ENCODE data around the gene SEC61A2. TPM values are rescaled to one million over a fixed set of nuclear protein-coding genes. Genes with fewer than 3 reads are reported as not detected.

The SEC61A2 gene
- total RNA-seq, 1 donor from 2014 or later, result 14.3 TPM

DNA sequence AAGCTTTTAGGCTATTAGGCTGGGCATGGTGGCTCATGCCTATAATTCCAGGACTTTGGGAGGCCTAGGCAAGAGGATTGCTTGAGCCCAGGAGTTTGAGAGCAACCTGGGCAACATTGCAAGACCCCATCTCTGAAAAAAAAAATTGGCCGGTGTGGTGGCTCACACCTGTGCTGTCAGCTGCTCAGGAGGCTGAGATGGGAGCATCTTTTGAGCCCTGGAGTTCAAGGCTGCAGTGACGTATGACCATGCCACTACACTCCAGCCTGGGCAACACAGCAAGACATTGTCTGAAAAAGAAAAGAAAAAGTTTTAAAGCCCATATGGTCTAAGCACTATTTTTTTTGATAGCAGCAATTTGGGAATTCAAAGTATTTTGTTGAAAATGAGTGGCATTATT is 15.8 kb upstream of the SEC61A2 start:
- no peak overlapping the region for H3K4me3 Mint-ChIP-seq (ENCODE audit: unreplicated experiment)
- Histone ChIP-seq H3K4me2 (ENCODE audit: low read length) (no peak overlapping the region), H4K20me1 (ENCODE audit: insufficient read depth, low read length) (no peaks in the 10 kb centered on the region), H2AFZ (ENCODE audit: low read depth, low read length) (no peak overlapping the region), H3K9me3 (ENCODE audit: insufficient read depth, low read depth, low read length) (no peaks in the 10 kb centered on the region), H3K79me2 (ENCODE audit: insufficient read depth, low read length) (no peaks in the 10 kb centered on the region), H3K4me3 (ENCODE audit: insufficient read depth, low read depth, low read length) (no peak overlapping the region), H3K4me1 (ENCODE audit: insufficient read depth, low read length) (no peaks in the 10 kb centered on the region), H3K9ac (ENCODE audit: low read length) (no peak overlapping the region), H3K36me3 (ENCODE audit: insufficient read depth, low read length) (peaks cover 4% of the 10 kb centered on the region), H3K27me3 (ENCODE audit: insufficient read depth, low read length) (no peaks in the 10 kb centered on the region), H3K27ac (ENCODE audit: low read depth, low read length) (no peak overlapping the region)
- DNase-seq (ENCODE audit: low read depth) (no peak), FAIRE-seq (no peak)
- H3K27me3 Mint-ChIP-seq (ENCODE audit: low read depth, unreplicated experiment), result no peaks in the 10 kb centered on the region
- TF ChIP-seq, protein P1, sequence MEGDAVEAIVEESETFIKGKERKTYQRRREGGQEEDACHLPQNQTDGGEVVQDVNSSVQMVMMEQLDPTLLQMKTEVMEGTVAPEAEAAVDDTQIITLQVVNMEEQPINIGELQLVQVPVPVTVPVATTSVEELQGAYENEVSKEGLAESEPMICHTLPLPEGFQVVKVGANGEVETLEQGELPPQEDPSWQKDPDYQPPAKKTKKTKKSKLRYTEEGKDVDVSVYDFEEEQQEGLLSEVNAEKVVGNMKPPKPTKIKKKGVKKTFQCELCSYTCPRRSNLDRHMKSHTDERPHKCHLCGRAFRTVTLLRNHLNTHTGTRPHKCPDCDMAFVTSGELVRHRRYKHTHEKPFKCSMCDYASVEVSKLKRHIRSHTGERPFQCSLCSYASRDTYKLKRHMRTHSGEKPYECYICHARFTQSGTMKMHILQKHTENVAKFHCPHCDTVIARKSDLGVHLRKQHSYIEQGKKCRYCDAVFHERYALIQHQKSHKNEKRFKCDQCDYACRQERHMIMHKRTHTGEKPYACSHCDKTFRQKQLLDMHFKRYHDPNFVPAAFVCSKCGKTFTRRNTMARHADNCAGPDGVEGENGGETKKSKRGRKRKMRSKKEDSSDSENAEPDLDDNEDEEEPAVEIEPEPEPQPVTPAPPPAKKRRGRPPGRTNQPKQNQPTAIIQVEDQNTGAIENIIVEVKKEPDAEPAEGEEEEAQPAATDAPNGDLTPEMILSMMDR (IDR thresholded peaks at IDR 0.05; ENCODE audit: insufficient read depth, low read depth, low read length), result no peak
- TF ChIP-seq EZH2 (IDR thresholded peaks at IDR 0.05; ENCODE audit: insufficient read depth, low read length), result no peak
- H3K4me1 Mint-ChIP-seq (ENCODE audit: low read depth, unreplicated experiment), result no peaks in the 10 kb centered on the region
- H3K36me3 Mint-ChIP-seq (ENCODE audit: low read depth, unreplicated experiment), result peaks cover 17% of the 10 kb centered on the region
- H3K9me3 Mint-ChIP-seq (ENCODE audit: unreplicated experiment), result no peaks in the 10 kb centered on the region
- no peak overlapping the region for H3K27ac Mint-ChIP-seq (ENCODE audit: unreplicated experiment)

DNA sequence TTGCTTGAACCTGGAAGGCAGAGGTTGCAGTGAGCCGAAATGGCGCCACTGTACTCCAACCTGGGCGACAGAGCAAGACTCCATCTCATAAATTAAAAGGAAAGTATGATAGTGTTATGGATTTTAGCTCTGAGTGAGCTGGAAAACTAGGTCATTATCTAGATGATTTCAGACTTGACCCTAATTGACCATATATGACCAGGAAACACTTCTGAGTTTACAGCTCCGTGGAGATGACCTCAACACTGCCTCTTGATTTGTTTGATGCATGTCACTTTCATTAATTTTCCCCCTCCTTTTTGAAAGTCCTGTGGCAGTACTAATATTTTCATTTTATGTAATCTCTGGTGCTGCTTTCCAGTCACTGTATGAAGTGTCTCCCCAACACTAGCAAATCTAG is 7.8 kb upstream of the SEC61A2 start:
- no peaks in the 10 kb centered on the region for H3K9me3 Mint-ChIP-seq (ENCODE audit: unreplicated experiment)
- no peak overlapping the region for H3K27ac Mint-ChIP-seq (ENCODE audit: unreplicated experiment)
- no peaks in the 10 kb centered on the region for H3K4me1 Mint-ChIP-seq (ENCODE audit: low read depth, unreplicated experiment)
- H3K4me3 Mint-ChIP-seq (ENCODE audit: unreplicated experiment), result no peak overlapping the region
- no peak overlapping the region for H3K9ac ChIP-seq (ENCODE audit: low read length)
- TF ChIP-seq EZH2 (IDR thresholded peaks at IDR 0.05; ENCODE audit: insufficient read depth, low read length), result no peak
- TF ChIP-seq, protein P1 (IDR thresholded peaks at IDR 0.05; ENCODE audit: insufficient read depth, low read depth, low read length), result no peak
- no peak overlapping the region for H2AFZ ChIP-seq (ENCODE audit: low read depth, low read length)
- H3K36me3 Mint-ChIP-seq (ENCODE audit: low read depth, unreplicated experiment), result peaks cover 27% of the 10 kb centered on the region
- H3K36me3 ChIP-seq (ENCODE audit: insufficient read depth, low read length), result peaks cover 6% of the 10 kb centered on the region
- no peak overlapping the region for H3K4me3 ChIP-seq (ENCODE audit: insufficient read depth, low read depth, low read length)
- no peaks in the 10 kb centered on the region for H4K20me1 ChIP-seq (ENCODE audit: insufficient read depth, low read length)
- H3K4me2 ChIP-seq (ENCODE audit: low read length), result no peak overlapping the region
- no peaks in the 10 kb centered on the region for H3K27me3 ChIP-seq (ENCODE audit: insufficient read depth, low read length)
- no peak overlapping the region for H3K27ac ChIP-seq (ENCODE audit: low read depth, low read length)
- H3K9me3 ChIP-seq (ENCODE audit: insufficient read depth, low read depth, low read length), result no peaks in the 10 kb centered on the region
- DNase-seq (ENCODE audit: low read depth) (no peak), FAIRE-seq (no peak)
- no peaks in the 10 kb centered on the region for H3K4me1 ChIP-seq (ENCODE audit: insufficient read depth, low read length)
- no peaks in the 10 kb centered on the region for H3K79me2 ChIP-seq (ENCODE audit: insufficient read depth, low read length)
- no peaks in the 10 kb centered on the region for H3K27me3 Mint-ChIP-seq (ENCODE audit: low read depth, unreplicated experiment)

DNA sequence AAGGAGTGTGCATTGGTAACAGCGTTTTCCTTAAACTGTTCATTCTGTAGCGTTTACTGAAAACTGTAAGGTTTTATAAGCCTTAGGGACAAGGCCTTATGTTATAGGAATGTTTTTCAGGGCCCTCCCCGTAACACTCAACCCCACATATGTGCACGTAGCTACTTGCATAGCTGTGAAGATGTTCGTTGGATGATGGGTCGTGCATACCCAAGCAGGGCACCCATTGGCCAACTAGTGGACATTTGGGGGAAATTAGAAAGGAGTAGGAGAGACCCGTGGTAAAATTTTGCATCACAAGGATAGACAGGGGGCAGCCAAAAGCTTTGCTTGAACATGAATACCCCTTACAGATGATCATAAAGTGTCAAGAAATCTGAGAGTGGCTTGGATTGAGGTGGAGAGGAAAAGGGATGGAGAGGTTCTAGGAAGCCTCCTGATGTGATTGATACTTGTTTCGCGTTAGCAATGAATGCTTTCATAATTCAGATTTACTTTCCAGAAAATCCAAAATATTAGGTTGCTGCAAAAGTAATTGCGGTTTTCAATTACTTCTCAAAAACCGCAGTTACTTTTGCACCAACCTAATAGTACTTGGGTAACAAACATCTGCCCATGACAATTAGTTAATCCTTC is 878 bp downstream of the SEC61A2 start:
- Histone ChIP-seq H3K4me3 (ENCODE audit: insufficient read depth, low read depth, low read length) (peak overlapping the region; percentile 94), H4K20me1 (ENCODE audit: insufficient read depth, low read length) (peaks cover 12% of the 10 kb centered on the region), H3K9me3 (ENCODE audit: insufficient read depth, low read depth, low read length) (no peaks in the 10 kb centered on the region), H3K4me1 (ENCODE audit: insufficient read depth, low read length) (peaks cover 7% of the 10 kb centered on the region), H3K27me3 (ENCODE audit: insufficient read depth, low read length) (no peaks in the 10 kb centered on the region), H2AFZ (ENCODE audit: low read depth, low read length) (peak overlapping the region; percentile 94), H3K9ac (ENCODE audit: low read length) (peak overlapping the region; percentile 89), H3K4me2 (ENCODE audit: low read length) (peak overlapping the region; percentile 95), H3K79me2 (ENCODE audit: insufficient read depth, low read length) (peaks cover 19% of the 10 kb centered on the region), H3K36me3 (ENCODE audit: insufficient read depth, low read length) (no peaks in the 10 kb centered on the region), H3K27ac (ENCODE audit: low read depth, low read length) (peak overlapping the region; percentile 79)
- peaks cover 1% of the 10 kb centered on the region for H3K36me3 Mint-ChIP-seq (ENCODE audit: low read depth, unreplicated experiment)
- no peak for FAIRE-seq
- TF ChIP-seq, protein P1 (IDR thresholded peaks at IDR 0.05; ENCODE audit: insufficient read depth, low read depth, low read length), result peak; percentile 71
- no peak for TF ChIP-seq EZH2 (IDR thresholded peaks at IDR 0.05; ENCODE audit: insufficient read depth, low read length)
- H3K4me3 Mint-ChIP-seq (ENCODE audit: unreplicated experiment), result peak overlapping the region; percentile 89
- no peaks in the 10 kb centered on the region for H3K27me3 Mint-ChIP-seq (ENCODE audit: low read depth, unreplicated experiment)
- peaks cover 3% of the 10 kb centered on the region for H3K4me1 Mint-ChIP-seq (ENCODE audit: low read depth, unreplicated experiment)
- H3K27ac Mint-ChIP-seq (ENCODE audit: unreplicated experiment), result peak overlapping the region; percentile 36
- peak; percentile 63 for DNase-seq (ENCODE audit: low read depth)
- H3K9me3 Mint-ChIP-seq (ENCODE audit: unreplicated experiment), result peaks cover 4% of the 10 kb centered on the region
